ENCODE data around the gene GSDMA.

The GSDMA gene

DNA sequence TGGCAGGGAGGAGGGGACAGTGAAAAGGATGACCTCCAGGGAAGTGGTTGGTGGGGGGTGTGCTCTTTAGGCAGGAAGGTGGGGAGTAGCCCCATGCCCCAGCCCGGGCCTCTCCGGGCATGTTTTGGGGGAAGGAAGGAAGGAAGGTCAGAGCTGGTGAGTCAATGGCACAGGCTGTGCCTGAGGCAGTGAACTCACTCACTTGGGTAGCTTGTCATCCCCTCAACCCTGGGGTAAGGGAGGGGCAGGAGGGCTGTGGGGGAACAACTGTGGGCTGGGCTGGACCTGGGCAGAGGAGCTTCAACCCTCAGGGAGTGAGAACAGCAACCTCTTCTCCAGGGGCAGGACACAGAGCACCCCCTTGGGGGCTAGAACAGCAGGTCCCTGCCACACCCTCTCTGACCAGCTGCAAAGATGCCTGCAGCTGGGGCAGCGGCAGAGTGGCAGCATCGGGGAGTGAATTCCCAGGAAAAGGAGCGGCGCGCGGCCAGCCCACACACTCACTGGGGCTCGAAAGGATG, 58.7 kb downstream of the GSDMA start:
- no peak overlapping the region for H3K4me3 Mint-ChIP-seq
- intact Hi-C loops (cut with micrococcal nuclease): no loop called here
- no peak overlapping the region for H3K27ac Mint-ChIP-seq
- H3K4me1 Mint-ChIP-seq (ENCODE audit: low read depth): peaks cover 2% of the 10 kb centered on the region
- no peaks in the 10 kb centered on the region for H3K27me3 Mint-ChIP-seq
- peaks cover 79% of the 10 kb centered on the region for H3K36me3 Mint-ChIP-seq (ENCODE audit: low read depth)
- no peaks in the 10 kb centered on the region for H3K9me3 Mint-ChIP-seq

DNA sequence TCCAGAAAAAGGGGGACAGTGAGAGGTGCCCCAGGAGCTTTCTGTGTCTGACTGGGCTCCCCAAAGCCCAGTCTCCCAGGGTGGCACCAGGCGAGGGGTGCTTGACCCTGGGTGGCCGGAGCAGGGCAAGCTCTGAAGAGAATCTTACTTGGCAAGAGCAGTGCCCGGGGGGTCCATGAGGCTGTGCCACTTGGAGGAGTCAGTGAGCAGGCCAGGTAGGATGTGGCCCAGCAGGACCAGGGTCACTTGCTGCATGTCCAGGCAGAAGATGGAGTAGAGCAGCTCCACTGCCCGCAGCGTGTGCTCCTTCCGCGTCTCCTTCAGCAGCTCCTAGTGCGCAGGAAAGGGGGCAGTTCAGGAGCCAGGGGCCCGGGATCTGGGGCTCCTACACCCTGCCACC, 59.7 kb downstream of the GSDMA start:
- intact Hi-C loops (cut with micrococcal nuclease): no loop called here
- Mint-ChIP-seq H3K9me3 (no peaks in the 10 kb centered on the region), H3K27ac (no peak overlapping the region), H3K36me3 (ENCODE audit: low read depth) (peaks cover 89% of the 10 kb centered on the region), H3K4me3 (no peak overlapping the region), H3K4me1 (ENCODE audit: low read depth) (no peaks in the 10 kb centered on the region), H3K27me3 (no peaks in the 10 kb centered on the region)

DNA sequence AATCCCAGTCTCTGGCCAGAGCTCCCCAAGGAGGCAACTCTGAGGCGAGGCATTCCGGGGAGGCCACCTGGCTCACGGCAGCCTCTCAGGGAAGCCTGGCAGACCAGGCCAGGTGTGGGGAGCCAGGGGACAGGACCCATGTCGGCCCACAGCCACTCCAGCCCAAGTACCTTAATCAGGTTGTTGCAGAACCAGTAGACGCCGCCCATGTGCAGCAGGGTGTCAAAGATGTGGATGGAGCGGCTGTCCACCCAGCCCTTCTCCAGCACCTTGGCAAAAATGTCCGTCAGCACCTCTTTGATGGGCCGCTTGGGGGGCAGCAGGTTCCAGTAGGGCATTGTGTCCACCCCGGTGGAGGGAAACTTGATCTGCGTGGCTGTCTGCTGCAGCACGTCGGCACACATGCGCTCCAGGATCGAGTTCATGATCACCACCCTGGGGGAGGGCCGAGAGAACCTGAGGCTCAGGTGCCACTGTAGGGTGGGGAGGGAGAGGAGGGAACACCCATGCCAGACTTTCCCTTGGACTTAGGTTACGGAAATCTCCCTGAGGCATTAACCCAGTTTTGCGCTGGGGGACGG, 60.2 kb downstream of the GSDMA start:
- H3K4me3 Mint-ChIP-seq: no peak overlapping the region
- no peaks in the 10 kb centered on the region for H3K9me3 Mint-ChIP-seq
- no peak overlapping the region for H3K27ac Mint-ChIP-seq
- peaks cover 94% of the 10 kb centered on the region for H3K36me3 Mint-ChIP-seq (ENCODE audit: low read depth)
- intact Hi-C loops (cut with micrococcal nuclease): no loop called here
- no peaks in the 10 kb centered on the region for H3K4me1 Mint-ChIP-seq (ENCODE audit: low read depth)
- no peaks in the 10 kb centered on the region for H3K27me3 Mint-ChIP-seq

DNA sequence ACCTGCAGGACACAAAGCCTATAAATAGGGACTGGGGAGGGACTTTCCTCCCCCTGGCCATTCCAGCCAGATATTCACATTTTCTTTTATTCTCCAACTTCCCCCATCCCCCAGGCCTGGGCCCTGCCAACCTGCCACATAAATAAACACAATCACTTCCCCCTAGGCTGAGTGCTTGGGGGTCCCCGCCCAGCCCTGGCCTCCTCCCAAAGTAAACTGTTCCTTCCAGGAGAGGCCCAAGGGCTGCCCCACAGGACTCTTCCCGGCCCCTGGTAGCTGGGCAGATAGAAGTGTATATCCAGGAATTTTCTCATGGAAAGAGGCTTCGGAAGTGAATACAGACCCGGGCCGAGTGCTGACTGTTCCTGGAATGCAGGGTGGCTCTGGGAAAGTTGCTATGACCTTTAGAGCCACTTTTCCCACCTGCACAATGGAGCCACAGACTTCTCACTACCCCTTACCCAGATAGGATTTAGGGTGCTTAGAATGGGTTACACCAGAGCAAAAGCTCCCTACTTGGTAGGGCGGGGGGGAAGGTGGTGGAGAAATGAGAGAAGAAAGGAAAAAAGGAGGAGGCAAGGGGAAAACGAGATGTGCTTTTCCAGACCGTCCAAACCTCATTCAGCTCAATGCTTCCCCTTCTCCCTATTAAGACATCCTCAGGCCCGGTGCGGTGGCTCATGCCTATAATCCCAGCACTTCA, 60.9 kb downstream of the GSDMA start:
- Mint-ChIP-seq H3K27ac (no peak overlapping the region), H3K4me3 (no peak overlapping the region)
- intact Hi-C loops (cut with micrococcal nuclease): no loop called here

DNA sequence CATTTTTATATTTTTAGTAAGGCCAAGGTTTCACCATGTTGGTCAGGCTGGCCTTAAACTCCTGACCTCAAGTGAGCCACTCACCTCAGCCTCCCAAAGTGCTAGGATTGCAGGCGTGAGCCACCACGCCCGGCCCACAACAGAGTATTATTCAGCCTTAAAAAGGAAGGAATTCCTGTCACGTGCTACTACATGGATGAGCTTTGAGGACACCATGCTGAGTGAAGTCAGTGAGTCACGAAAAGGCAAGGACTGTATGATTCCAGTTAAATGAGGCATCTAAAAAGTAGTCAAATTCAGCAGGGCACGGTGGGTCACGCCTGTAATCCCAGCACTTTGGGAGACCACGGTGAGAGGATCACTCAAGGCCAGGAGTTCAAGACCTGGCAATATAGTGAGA, 62.1 kb downstream of the GSDMA start:
- Mint-ChIP-seq H3K27ac (no peak overlapping the region), H3K27me3 (no peaks in the 10 kb centered on the region), H3K4me3 (no peak overlapping the region), H3K9me3 (no peaks in the 10 kb centered on the region), H3K4me1 (ENCODE audit: low read depth) (no peaks in the 10 kb centered on the region), H3K36me3 (ENCODE audit: low read depth) (peaks cover 94% of the 10 kb centered on the region)
- intact Hi-C loops (cut with micrococcal nuclease): no loop called here

More for the DNA sequence above, 60.9 kb downstream of the GSDMA start:
- Mint-ChIP-seq H3K9me3 (no peaks in the 10 kb centered on the region), H3K36me3 (ENCODE audit: low read depth) (peaks cover 94% of the 10 kb centered on the region), H3K4me1 (ENCODE audit: low read depth) (no peaks in the 10 kb centered on the region), H3K27me3 (no peaks in the 10 kb centered on the region)

- H3K27ac Mint-ChIP-seq: no peak overlapping the region
- H3K27me3 Mint-ChIP-seq: no peaks in the 10 kb centered on the region
- intact Hi-C loops (cut with micrococcal nuclease): no loop called here
- peaks cover 94% of the 10 kb centered on the region for H3K36me3 Mint-ChIP-seq (ENCODE audit: low read depth)
- no peaks in the 10 kb centered on the region for H3K4me1 Mint-ChIP-seq (ENCODE audit: low read depth)
- no peaks in the 10 kb centered on the region for H3K9me3 Mint-ChIP-seq
- H3K4me3 Mint-ChIP-seq: no peak overlapping the region
These were observed 62.8 kb downstream of the GSDMA start for GRCh38 chr17:40025559-40025958.

GRCh38 chr17:40025991-40026815, 63.4 kb downstream of the GSDMA start:
- Mint-ChIP-seq H3K27ac (no peak overlapping the region), H3K4me1 (ENCODE audit: low read depth) (no peaks in the 10 kb centered on the region), H3K27me3 (no peaks in the 10 kb centered on the region), H3K4me3 (no peak overlapping the region), H3K9me3 (no peaks in the 10 kb centered on the region), H3K36me3 (ENCODE audit: low read depth) (peaks cover 94% of the 10 kb centered on the region)
- intact Hi-C loops (cut with micrococcal nuclease): no loop called here

- Mint-ChIP-seq H3K27me3 (no peaks in the 10 kb centered on the region), H3K36me3 (ENCODE audit: low read depth) (peaks cover 94% of the 10 kb centered on the region), H3K9me3 (no peaks in the 10 kb centered on the region), H3K4me1 (ENCODE audit: low read depth) (no peaks in the 10 kb centered on the region), H3K27ac (no peak overlapping the region), H3K4me3 (no peak overlapping the region)
- intact Hi-C loops (cut with micrococcal nuclease): no loop called here
These were observed 64.2 kb downstream of the GSDMA start for GRCh38 chr17:40026816-40027613.
